GM23338 (cell line): Measurements from ENCODE around the gene CSNK2B. TPM values are rescaled to one million over a fixed set of nuclear protein-coding genes. Genes with fewer than 3 reads are reported as not detected.

Experiments used
- ATAC-seq: fragments of 200-7000 bp; cut with Tn5 transposase; 3 replicates; pipeline ENCODE4 v1.9.1; 2020
- DNase-seq: peaks from one replicate; pipeline ENCODE4 v3.0.0-alpha.2; 2015; ENCODE audit warnings: low spot score
- H2AFZ ChIP-seq: fragments of 200-600 bp; sonication (generic); 2 replicates; pipeline ENCODE4 v1.8.0; 2016; ENCODE audit warnings: antibody characterized with exemption, mild to moderate bottlenecking, moderate library complexity
- H3F3A ChIP-seq: fragments of 200-600 bp; sonication (generic); replicated peaks from 2 replicates; pipeline ENCODE4 v1.8.0; 2017; ENCODE audit warnings: antibody characterized with exemption, mixed run types, low read depth
- H3K27ac ChIP-seq: fragments of 200-600 bp; sonication (generic); 2 replicates; pipeline ENCODE4 v1.6.1; 2016; ENCODE audit warnings: low read depth
- H3K27me3 ChIP-seq: fragments of 200-600 bp; sonication (generic); 2 replicates; pipeline ENCODE4 v1.8.0; 2016; ENCODE audit warnings: mild to moderate bottlenecking, mixed run types, moderate library complexity; ENCODE audit not compliant: insufficient read depth
- H3K36me3 ChIP-seq: fragments of 200-600 bp; sonication (generic); 2 replicates; pipeline ENCODE4 v1.8.0; 2016; ENCODE audit warnings: mild to moderate bottlenecking; ENCODE audit not compliant: insufficient read depth
- H3K4me1 ChIP-seq: fragments of 200-600 bp; sonication (generic); 2 replicates; pipeline ENCODE4 v1.8.0; 2016; ENCODE audit warnings: mild to moderate bottlenecking, moderate library complexity; ENCODE audit not compliant: insufficient read depth
- H3K4me2 ChIP-seq: fragments of 200-600 bp; sonication (generic); 2 replicates; pipeline ENCODE4 v1.7.1; 2017; ENCODE audit warnings: mixed run types
- H3K4me3 ChIP-seq: fragments of 200-600 bp; sonication (generic); 2 replicates; pipeline ENCODE4 v1.6.1; 2016; ENCODE audit warnings: mixed run types
- H3K79me2 ChIP-seq: fragments of 200-600 bp; sonication (generic); replicated peaks from 2 replicates; pipeline ENCODE4 v1.8.0; 2017; ENCODE audit warnings: mild to moderate bottlenecking; ENCODE audit not compliant: insufficient read depth
- H3K9me2 ChIP-seq: fragments of 200-600 bp; sonication (generic); 2 replicates; pipeline ENCODE4 v1.8.0; 2017; ENCODE audit not compliant: insufficient read depth
- H4K20me1 ChIP-seq: fragments of 200-600 bp; sonication (generic); replicated peaks from 2 replicates; pipeline ENCODE4 v1.8.0; 2017; ENCODE audit warnings: mild to moderate bottlenecking; ENCODE audit not compliant: insufficient read depth
- H3K27ac Mint-ChIP-seq: 2 replicates; pipeline ENCODE4 v1.8.0; 2020; ENCODE audit warnings: inconsistent platforms, mild to moderate bottlenecking, moderate library complexity, mixed read lengths
- H3K27me3 Mint-ChIP-seq: 3 replicates; pipeline ENCODE4 v1.8.0; 2022; ENCODE audit warnings: low read depth, mild to moderate bottlenecking, moderate library complexity, mixed read lengths, inconsistent platforms; ENCODE audit not compliant: insufficient read depth, poor library complexity
- H3K36me3 Mint-ChIP-seq: 3 replicates; pipeline ENCODE4 v1.8.0; 2021; ENCODE audit warnings: low read depth, mild to moderate bottlenecking, inconsistent platforms, moderate library complexity, mixed read lengths
- H3K4me1 Mint-ChIP-seq: 3 replicates; pipeline ENCODE4 v1.8.0; 2020; ENCODE audit warnings: mild to moderate bottlenecking, inconsistent platforms, mixed read lengths
- H3K4me3 Mint-ChIP-seq: 3 replicates; pipeline ENCODE4 v1.8.0; 2021; ENCODE audit warnings: moderate library complexity, mild to moderate bottlenecking, inconsistent platforms, mixed read lengths
- H3K9me3 Mint-ChIP-seq: 3 replicates; pipeline ENCODE4 v1.8.0; 2020; ENCODE audit warnings: moderate library complexity, mild to moderate bottlenecking, inconsistent platforms, mixed read lengths
- CREB1 ChIP-seq: fragments of 250-450 bp; sonication (Bioruptor Pico); IDR thresholded peaks from 2 replicates; pipeline ENCODE4 v1.5.0; 2020; ENCODE audit warnings: low read depth, mild to moderate bottlenecking, moderate library complexity
- EZH2 ChIP-seq: fragments of 200-600 bp; sonication (generic); IDR thresholded peaks from one replicate; pipeline ENCODE4 v1.8.0; 2017; ENCODE audit warnings: antibody characterized with exemption, mild to moderate bottlenecking, low read depth; ENCODE audit not compliant: unreplicated experiment
- EZH2phosphoT487 ChIP-seq: fragments of 200-600 bp; sonication (generic); IDR thresholded peaks from one replicate; pipeline ENCODE4 v1.8.1; 2018; ENCODE audit warnings: antibody characterized with exemption; ENCODE audit not compliant: unreplicated experiment
- NANOG ChIP-seq: IDR thresholded peaks from 2 replicates; pipeline ENCODE4 v1.6.1; 2016; ENCODE audit warnings: antibody characterized with exemption, borderline replicate concordance
- POLR2AphosphoS5 ChIP-seq: IDR thresholded peaks from 2 replicates; pipeline ENCODE4 v1.6.1; 2016; ENCODE audit warnings: antibody characterized with exemption, low read depth
- STAT1 ChIP-seq: IDR thresholded peaks from one replicate; pipeline ENCODE4 v1.6.1; 2016; ENCODE audit warnings: antibody characterized with exemption; ENCODE audit not compliant: unreplicated experiment
- ZNF462 ChIP-seq: fragments of 250-450 bp; sonication (Bioruptor Pico); IDR thresholded peaks from 2 replicates; pipeline ENCODE4 v1.5.0; 2020; ENCODE audit warnings: mild to moderate bottlenecking, moderate library complexity
- polyA plus RNA-seq: library from polyadenylated mRNA; unstranded; fragments of >200 nt; fragmentation: Nextera tagmentation; extraction: Ambion mirVana; gene quantifications from 2 replicates; pipeline ENCODE4 v1.2.1, GENCODE V29; 2016
- total RNA-seq: library from RNA; depleted of rRNA; stranded (reverse); fragments of >200 nt; shearing (Covaris generic); gene quantifications from 2 replicates; pipeline ENCODE4 v1.2.3, GENCODE V29; 2014

The CSNK2B gene
- total and polyA plus RNA-seq, 2 experiments from 2014 or later, result 260 to 271 TPM

GRCh38 chr6:31630177-31630934 lies 35.5 kb upstream of the CSNK2B start:
- no peaks in the 10 kb centered on the region; the same call in 2 of the 3 replicates for H3K9me3 Mint-ChIP-seq
- H3K4me1 Mint-ChIP-seq, result no peaks in the 10 kb centered on the region
- peaks cover 40% of the 10 kb centered on the region for H3K79me2 ChIP-seq
- H2AFZ ChIP-seq, result no peak overlapping the region
- TF ChIP-seq ZNF462 (CRISPR knock-in tag) (no peak), POLR2AphosphoS5 (no peak), EZH2phosphoT487 (no peak), STAT1 (no peak), NANOG (no peak), EZH2 (no peak), CREB1 (CRISPR knock-in tag) (no peak)
- H3K4me2 ChIP-seq, result no peak overlapping the region
- H3K27me3 ChIP-seq, result no peaks in the 10 kb centered on the region
- ATAC-seq (no peak), DNase-seq (no peak)
- H3K4me3 ChIP-seq, result no peak overlapping the region
- no peak overlapping the region; the same call in 2 of the 3 replicates for H3K4me3 Mint-ChIP-seq
- H3F3A ChIP-seq, result peaks cover 68% of the 10 kb centered on the region
- H3K27ac Mint-ChIP-seq, result no peak overlapping the region
- H3K27me3 Mint-ChIP-seq, result peaks cover 11% of the 10 kb centered on the region
- H3K27ac ChIP-seq, result no peak overlapping the region
- H3K9me2 ChIP-seq, result no peaks in the 10 kb centered on the region
- H3K36me3 Mint-ChIP-seq, result peaks cover 99% of the 10 kb centered on the region
- H4K20me1 ChIP-seq, result peaks cover 49% of the 10 kb centered on the region
- no peaks in the 10 kb centered on the region for H3K4me1 ChIP-seq
- peaks cover 80% of the 10 kb centered on the region for H3K36me3 ChIP-seq
